Measurements from ENCODE around the gene ASIC4. TPM values are rescaled to one million over a fixed set of nuclear protein-coding genes. Genes with fewer than 3 reads are reported as not detected.

ASIC4 gene
- total and polyA plus RNA-seq, 2 of the 8 experiments (the other 6 are each of a cell fraction or from before 2014, with no cell fraction given), result 0.12 to 0.22 TPM

- TF ChIP-seq MAFK (IDR thresholded peaks at IDR 0.05; ENCODE audit: low read depth, low read length) (no peak), ZNF274 (IDR thresholded peaks at IDR 0.05; ENCODE audit: borderline replicate concordance, extremely low read depth, low read length) (no peak), SIRT6 (IDR thresholded peaks at IDR 0.05; ENCODE audit: low read length) (no peak), EZH2 (IDR thresholded peaks at IDR 0.05; ENCODE audit: low read depth, low read length, severe bottlenecking) (no peak), ASH2L (IDR thresholded peaks at IDR 0.05; ENCODE audit: low read length) (peak; percentile 66), RAD21 (IDR thresholded peaks at IDR 0.05 in 1 of 2, conservative IDR thresholded peaks at IDR 0.05 in 1 of 2; ENCODE audit: low read depth in 2 of 2, low read length in 2 of 2) (peak; percentile 57 to 61), ATF2 (IDR thresholded peaks at IDR 0.05; ENCODE audit: low read length) (no peak), NRF1 (IDR thresholded peaks at IDR 0.05; ENCODE audit: low read depth, low read length) (no peak), E2F6 (IDR thresholded peaks at IDR 0.05) (peak; percentile 57), GABPA (IDR thresholded peaks at IDR 0.05; ENCODE audit: borderline replicate concordance, insufficient read depth, low read length) (no peak), CBX8 (IDR thresholded peaks at IDR 0.05; ENCODE audit: borderline replicate concordance, low read depth, low read length) (no peak), BACH1 (IDR thresholded peaks at IDR 0.05; ENCODE audit: low read length) (0 out of 2 replicates have a peak, but pooled peaks have one; percentile 6), TBP (IDR thresholded peaks at IDR 0.05; ENCODE audit: low read depth, low read length) (peak; percentile 74; the same call in 1 of the 2 replicates), JUND (IDR thresholded peaks at IDR 0.05; ENCODE audit: low read length) (no peak), TEAD4 (IDR thresholded peaks at IDR 0.05; ENCODE audit: low read depth, low read length) (no peak), BRCA1 (IDR thresholded peaks at IDR 0.05; ENCODE audit: low read depth, low read length) (no peak), PHF8 (conservative IDR thresholded peaks at IDR 0.05; ENCODE audit: low read depth, low read length) (no peak)
Observed at GRCh38 chr2:219541611-219542180, 27.4 kb downstream of the ASIC4 start (continued).
